Measurements from ENCODE around the gene TAF5L.

Gene TAF5L

DNA sequence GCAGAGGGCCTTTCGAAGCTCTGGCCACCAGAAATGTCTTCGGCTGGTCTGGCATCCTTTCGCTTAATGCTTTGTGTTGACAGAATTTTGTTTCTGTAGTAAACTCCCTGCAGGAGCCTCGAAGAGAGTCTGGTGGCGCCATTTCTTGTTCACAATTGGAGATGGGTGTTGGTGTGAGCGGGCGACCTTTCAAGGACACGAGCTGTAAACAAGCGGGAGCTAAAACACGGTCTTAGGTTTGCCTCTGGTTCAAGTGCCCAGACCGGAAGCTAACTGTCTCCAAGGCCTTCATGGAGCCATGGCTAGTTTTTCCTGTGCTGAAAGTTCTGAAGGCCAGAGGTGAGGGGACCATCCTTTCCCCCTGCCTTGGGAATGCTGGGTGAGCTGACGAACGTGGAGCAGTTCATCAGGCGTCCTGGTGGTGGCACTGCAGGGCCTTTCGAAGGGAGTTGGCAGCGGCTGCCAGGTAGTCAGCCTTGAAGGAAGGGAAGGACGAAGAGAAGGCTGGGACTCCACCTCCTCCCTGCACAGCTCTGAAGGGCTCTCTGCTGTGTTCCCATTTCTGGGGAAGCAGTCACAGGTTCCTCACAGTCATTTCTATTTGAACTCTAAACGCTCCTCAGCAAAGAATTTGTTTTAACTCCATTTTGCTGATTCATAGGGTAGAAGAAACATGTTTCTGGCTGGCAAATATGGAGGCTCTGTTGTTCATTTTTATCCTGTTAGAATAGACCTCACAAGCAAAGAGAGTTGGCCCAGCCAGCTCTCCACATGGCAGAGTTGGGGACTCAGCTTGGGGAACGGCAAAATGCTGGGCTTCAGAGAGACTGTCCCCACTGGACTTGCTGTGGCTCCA, 35.3 kb upstream of the TAF5L start:
- Histone ChIP-seq H3K4me1 (ENCODE audit: control insufficient read depth, insufficient read depth, low read length) (no peaks in the 10 kb centered on the region), H3K9me3 (ENCODE audit: control insufficient read depth, insufficient read depth, low read depth, low read length) (no peaks in the 10 kb centered on the region), H3K36me3 (ENCODE audit: control insufficient read depth, insufficient read depth, low read length) (peaks cover 57% of the 10 kb centered on the region), H3K9ac (ENCODE audit: low read length) (no peak overlapping the region), H3K4me3 (ENCODE audit: low read depth, low read length) (no peak overlapping the region), H3K27me3 (ENCODE audit: control insufficient read depth, insufficient read depth, low read length) (no peaks in the 10 kb centered on the region), H3K27ac (ENCODE audit: low read depth, low read length) (no peak overlapping the region)

DNA sequence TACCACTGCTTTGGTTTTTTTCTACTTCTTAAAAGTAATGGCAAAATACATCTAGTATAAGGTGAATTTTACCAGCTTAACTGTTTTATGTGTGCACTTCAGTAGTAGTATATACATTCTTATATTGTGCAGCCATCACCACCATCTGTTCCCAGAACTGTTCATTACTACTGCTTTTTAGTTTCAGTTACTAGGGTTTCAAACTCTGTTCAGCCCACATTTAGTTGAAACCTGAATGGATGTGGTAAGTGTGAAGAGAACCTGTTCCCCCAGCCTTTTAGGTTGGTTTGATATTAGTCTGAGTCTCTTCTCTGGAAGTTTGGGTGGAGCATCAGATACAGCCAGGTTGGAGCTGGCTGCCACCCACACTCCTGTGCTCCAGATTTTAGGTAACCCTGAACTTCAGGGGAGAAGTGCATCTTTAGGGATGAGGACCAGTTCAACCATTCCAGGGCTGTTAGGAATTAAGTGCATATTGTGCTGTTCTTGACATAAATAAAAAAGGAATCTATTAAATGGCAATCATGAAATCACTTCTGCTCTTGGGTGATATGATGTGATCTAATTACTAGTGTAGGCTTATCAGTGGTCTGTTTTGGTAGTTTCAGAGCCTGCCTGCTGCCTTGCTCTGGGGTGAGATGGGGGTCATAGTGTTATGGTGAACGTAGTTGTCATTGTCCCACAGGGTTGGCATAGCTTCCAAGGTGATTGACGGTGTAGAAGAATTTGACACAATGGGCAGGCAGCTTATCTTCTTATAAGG, 32.3 kb upstream of the TAF5L start:
- no peaks in the 10 kb centered on the region for H3K4me1 ChIP-seq (ENCODE audit: control insufficient read depth, insufficient read depth, low read length)
- no peaks in the 10 kb centered on the region for H3K27me3 ChIP-seq (ENCODE audit: control insufficient read depth, insufficient read depth, low read length)
- no peak overlapping the region for H3K4me3 ChIP-seq (ENCODE audit: low read depth, low read length)
- peaks cover 81% of the 10 kb centered on the region for H3K36me3 ChIP-seq (ENCODE audit: control insufficient read depth, insufficient read depth, low read length)
- H3K27ac ChIP-seq (ENCODE audit: low read depth, low read length): no peak overlapping the region
- no peaks in the 10 kb centered on the region for H3K9me3 ChIP-seq (ENCODE audit: control insufficient read depth, insufficient read depth, low read depth, low read length)
- H3K9ac ChIP-seq (ENCODE audit: low read length): no peak overlapping the region

DNA sequence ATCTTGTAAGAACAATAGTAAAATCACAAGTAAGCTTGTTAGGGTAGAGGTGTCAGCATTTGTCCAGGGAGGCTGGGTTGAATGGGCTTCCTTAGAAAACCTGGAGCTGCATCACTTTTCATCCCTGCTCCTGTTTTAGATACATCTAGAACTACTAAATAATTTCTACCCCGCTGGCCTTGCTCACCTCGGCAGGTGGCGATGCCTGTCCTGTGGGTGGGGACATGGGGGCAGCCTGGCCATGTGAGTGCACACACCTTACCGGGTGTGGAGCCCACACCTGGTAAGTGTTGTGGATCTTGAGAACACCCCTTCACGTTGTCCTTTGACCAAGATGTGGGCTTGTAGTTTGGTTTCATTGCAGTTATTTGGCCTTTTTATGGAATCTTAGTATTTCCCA, 29.9 kb upstream of the TAF5L start:
- Histone ChIP-seq H3K27ac (ENCODE audit: low read depth, low read length) (no peak overlapping the region), H3K27me3 (ENCODE audit: control insufficient read depth, insufficient read depth, low read length) (no peaks in the 10 kb centered on the region), H3K4me3 (ENCODE audit: low read depth, low read length) (no peak overlapping the region), H3K36me3 (ENCODE audit: control insufficient read depth, insufficient read depth, low read length) (peaks cover 89% of the 10 kb centered on the region), H3K9me3 (ENCODE audit: control insufficient read depth, insufficient read depth, low read depth, low read length) (no peaks in the 10 kb centered on the region), H3K4me1 (ENCODE audit: control insufficient read depth, insufficient read depth, low read length) (no peaks in the 10 kb centered on the region), H3K9ac (ENCODE audit: low read length) (no peak overlapping the region)

DNA sequence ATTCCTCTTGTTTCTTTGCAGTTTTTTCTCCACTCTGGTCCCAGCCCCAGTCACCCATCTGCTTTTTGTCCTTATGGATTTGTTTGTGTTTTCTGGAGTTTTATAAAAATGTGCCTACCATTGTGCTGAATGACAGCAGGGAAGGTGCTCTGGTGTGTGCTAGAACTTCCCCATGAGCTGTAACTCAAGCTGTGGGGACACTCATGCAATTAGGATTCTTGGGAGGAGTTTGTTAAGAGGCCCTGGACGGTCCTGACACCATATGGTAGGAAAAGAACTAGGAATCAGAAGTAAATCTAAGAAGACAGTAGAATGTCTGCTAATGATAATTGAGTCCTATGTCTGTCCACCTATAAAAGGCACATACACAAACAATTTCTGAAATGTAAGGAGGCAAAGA, 27.5 kb upstream of the TAF5L start:
- H3K27ac ChIP-seq (ENCODE audit: low read depth, low read length): no peak overlapping the region
- no peaks in the 10 kb centered on the region for H3K27me3 ChIP-seq (ENCODE audit: control insufficient read depth, insufficient read depth, low read length)
- H3K9ac ChIP-seq (ENCODE audit: low read length): no peak overlapping the region
- no peak overlapping the region for H3K4me3 ChIP-seq (ENCODE audit: low read depth, low read length)
- peaks cover 94% of the 10 kb centered on the region for H3K36me3 ChIP-seq (ENCODE audit: control insufficient read depth, insufficient read depth, low read length)
- H3K9me3 ChIP-seq (ENCODE audit: control insufficient read depth, insufficient read depth, low read depth, low read length): no peaks in the 10 kb centered on the region
- no peaks in the 10 kb centered on the region for H3K4me1 ChIP-seq (ENCODE audit: control insufficient read depth, insufficient read depth, low read length)

DNA sequence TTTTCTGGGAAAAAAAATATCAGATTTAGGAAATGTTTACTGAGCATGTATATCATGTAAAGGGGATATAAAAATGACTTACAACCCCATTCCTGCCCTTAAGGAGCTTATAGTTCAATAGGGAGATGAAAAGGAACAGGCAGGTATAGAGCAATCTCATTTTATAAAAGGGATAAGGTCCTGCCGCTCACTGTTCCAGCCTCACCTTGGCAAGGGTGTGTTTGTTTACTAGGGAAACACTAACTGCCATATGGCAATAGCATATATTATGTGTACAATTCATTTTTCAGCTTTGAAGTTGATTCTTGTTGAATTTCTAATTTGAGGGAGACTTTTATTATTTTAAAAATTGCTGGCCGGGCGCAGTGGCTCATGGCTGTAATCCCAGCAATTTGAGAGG, 25.6 kb upstream of the TAF5L start:
- H3K4me3 ChIP-seq (ENCODE audit: low read depth, low read length): no peak overlapping the region
- H3K9ac ChIP-seq (ENCODE audit: low read length): no peak overlapping the region
- no peak overlapping the region for H3K27ac ChIP-seq (ENCODE audit: low read depth, low read length)
- no peaks in the 10 kb centered on the region for H3K27me3 ChIP-seq (ENCODE audit: control insufficient read depth, insufficient read depth, low read length)
- no peaks in the 10 kb centered on the region for H3K9me3 ChIP-seq (ENCODE audit: control insufficient read depth, insufficient read depth, low read depth, low read length)
- H3K4me1 ChIP-seq (ENCODE audit: control insufficient read depth, insufficient read depth, low read length): no peaks in the 10 kb centered on the region
- H3K36me3 ChIP-seq (ENCODE audit: control insufficient read depth, insufficient read depth, low read length): peaks cover 94% of the 10 kb centered on the region

DNA sequence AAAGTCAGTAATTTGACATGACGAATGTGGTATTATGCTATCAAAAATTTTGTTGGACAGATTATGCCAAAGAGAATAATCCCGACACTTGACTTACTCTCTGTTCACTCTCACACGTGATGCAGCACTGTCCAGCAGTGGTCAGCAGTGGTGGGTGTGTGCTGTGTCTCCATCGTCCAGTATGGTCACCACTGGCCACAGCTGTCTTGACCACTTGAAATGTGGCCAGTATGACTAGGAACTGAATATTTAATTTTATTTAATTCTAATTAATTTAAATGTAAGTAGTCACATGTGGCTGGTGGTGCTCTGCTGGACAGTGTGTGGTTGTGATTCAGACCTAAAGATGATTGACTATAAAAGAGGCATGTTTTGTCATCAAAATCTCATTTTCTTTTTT, 24.1 kb upstream of the TAF5L start:
- H3K27ac ChIP-seq (ENCODE audit: low read depth, low read length): no peak overlapping the region
- H3K36me3 ChIP-seq (ENCODE audit: control insufficient read depth, insufficient read depth, low read length): peaks cover 94% of the 10 kb centered on the region
- no peaks in the 10 kb centered on the region for H3K27me3 ChIP-seq (ENCODE audit: control insufficient read depth, insufficient read depth, low read length)
- H3K4me3 ChIP-seq (ENCODE audit: low read depth, low read length): no peak overlapping the region
- no peaks in the 10 kb centered on the region for H3K4me1 ChIP-seq (ENCODE audit: control insufficient read depth, insufficient read depth, low read length)
- no peak overlapping the region for H3K9ac ChIP-seq (ENCODE audit: low read length)
- no peaks in the 10 kb centered on the region for H3K9me3 ChIP-seq (ENCODE audit: control insufficient read depth, insufficient read depth, low read depth, low read length)

DNA sequence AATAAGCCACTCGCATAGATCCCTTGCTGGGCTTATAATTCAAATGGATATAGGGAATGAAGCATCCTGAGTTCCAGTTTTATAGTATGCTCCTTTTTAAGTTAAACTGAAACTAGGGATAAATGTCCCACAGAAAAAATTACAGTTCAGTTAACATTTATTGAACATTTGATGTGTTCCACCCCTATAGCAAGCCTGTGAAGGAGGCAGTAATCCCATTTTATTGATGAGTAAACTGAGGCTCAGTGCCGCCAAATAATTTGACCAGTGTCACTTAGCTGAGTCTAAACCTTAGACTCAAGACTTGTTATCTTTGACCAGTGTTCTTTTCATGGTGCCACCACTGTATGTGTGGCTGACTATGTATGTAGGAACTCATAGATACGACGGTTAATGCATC, 22.5 kb upstream of the TAF5L start:
- Histone ChIP-seq H3K9ac (ENCODE audit: low read length) (no peak overlapping the region), H3K4me3 (ENCODE audit: low read depth, low read length) (no peak overlapping the region), H3K27ac (ENCODE audit: low read depth, low read length) (no peak overlapping the region), H3K36me3 (ENCODE audit: control insufficient read depth, insufficient read depth, low read length) (peaks cover 92% of the 10 kb centered on the region), H3K9me3 (ENCODE audit: control insufficient read depth, insufficient read depth, low read depth, low read length) (no peaks in the 10 kb centered on the region), H3K27me3 (ENCODE audit: control insufficient read depth, insufficient read depth, low read length) (no peaks in the 10 kb centered on the region), H3K4me1 (ENCODE audit: control insufficient read depth, insufficient read depth, low read length) (no peaks in the 10 kb centered on the region)

DNA sequence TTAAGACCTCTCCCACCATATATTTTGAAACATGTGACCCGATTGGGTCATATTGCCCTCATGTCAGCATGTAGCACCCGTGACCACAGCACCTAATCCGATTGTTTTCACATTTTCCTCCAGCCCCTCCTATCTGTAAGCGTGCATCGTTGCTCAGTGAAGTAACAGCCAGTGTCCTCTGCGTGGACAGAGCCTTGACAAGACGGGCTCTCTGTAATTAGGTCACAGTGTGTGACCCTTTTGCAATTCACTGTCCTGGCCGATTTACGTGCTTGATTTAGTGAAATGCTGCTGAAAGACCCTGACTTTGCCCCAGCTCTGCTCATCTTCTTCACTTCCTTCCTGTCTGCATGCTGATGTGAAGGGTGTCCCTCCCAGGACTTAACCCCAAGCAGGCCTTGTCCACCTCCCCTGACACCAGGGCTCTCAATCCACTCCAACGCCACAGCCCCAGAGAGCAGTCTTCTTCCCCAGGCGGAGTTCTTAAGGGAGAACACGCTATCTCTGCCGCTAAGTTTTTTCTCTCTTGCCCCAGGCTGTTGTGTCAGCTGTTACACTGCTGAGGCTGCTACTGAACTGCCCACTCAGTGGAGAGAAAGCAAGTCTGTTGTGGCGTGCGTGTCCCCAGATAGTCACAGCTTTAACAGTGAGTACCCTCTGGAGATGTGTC, 19.5 kb upstream of the TAF5L start:
- Histone ChIP-seq H3K9ac (ENCODE audit: low read length) (no peak overlapping the region), H3K27ac (ENCODE audit: low read depth, low read length) (no peak overlapping the region), H3K27me3 (ENCODE audit: control insufficient read depth, insufficient read depth, low read length) (no peaks in the 10 kb centered on the region), H3K4me1 (ENCODE audit: control insufficient read depth, insufficient read depth, low read length) (no peaks in the 10 kb centered on the region), H3K36me3 (ENCODE audit: control insufficient read depth, insufficient read depth, low read length) (peaks cover 84% of the 10 kb centered on the region), H3K4me3 (ENCODE audit: low read depth, low read length) (no peak overlapping the region), H3K9me3 (ENCODE audit: control insufficient read depth, insufficient read depth, low read depth, low read length) (no peaks in the 10 kb centered on the region)

DNA sequence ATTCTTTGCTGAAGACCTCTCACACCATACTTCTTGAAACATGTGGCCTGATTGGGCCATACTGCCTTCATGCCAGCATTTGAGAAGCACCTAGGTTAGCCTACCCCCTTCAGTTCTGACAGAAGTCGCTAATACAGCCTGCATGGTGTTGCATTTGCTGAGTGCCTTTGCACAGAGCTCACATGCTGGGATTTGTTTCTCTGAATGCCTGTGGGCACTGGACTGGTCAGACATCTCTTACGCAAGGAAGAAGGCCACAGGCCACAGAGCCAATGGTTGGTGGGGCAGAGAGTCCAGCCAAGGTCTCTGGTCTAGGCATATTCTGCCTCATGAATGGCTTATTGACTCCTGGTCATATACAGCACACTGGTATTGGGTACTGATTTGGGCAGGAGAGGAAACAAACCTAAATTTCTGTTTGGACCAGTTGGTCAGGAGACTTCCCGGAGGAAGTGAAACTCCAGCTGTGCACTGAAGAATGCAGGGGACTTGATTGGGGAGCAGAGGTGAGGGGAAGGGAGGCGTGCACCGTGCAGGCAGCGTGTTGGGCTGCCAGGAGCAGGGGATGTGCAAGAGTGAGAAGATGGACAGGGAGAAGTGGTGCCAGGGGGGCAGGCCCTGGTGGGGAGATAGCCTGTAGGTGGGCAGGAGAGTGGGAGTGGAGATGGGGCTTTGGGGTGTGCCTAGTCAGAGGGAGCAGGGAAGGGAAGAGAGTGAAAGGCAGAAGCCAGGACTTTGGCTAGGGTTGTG, 18.2 kb upstream of the TAF5L start:
- Histone ChIP-seq H3K27ac (ENCODE audit: low read depth, low read length) (no peak overlapping the region), H3K4me3 (ENCODE audit: low read depth, low read length) (no peak overlapping the region), H3K4me1 (ENCODE audit: control insufficient read depth, insufficient read depth, low read length) (no peaks in the 10 kb centered on the region), H3K9me3 (ENCODE audit: control insufficient read depth, insufficient read depth, low read depth, low read length) (no peaks in the 10 kb centered on the region), H3K36me3 (ENCODE audit: control insufficient read depth, insufficient read depth, low read length) (peaks cover 84% of the 10 kb centered on the region), H3K27me3 (ENCODE audit: control insufficient read depth, insufficient read depth, low read length) (no peaks in the 10 kb centered on the region), H3K9ac (ENCODE audit: low read length) (no peak overlapping the region)

DNA sequence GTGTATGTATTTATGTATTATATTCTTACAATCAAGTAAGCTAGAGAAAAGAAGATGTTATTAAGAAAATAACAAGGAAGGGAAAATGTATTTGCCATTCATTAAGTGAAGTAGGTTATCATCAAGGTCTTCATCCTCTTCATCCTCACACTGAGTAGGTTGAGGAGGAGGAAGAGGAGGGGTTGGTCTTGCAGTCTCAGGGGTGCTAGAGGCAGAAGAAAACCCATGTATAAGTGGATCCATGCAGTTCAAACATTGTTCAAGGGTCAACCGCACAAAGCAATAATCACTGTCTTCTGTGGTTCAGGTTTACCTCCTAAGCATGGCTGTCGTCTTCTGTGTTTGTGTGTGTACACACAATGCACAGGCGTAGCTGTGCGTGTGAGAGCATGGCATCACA, 17.0 kb upstream of the TAF5L start:
- no peaks in the 10 kb centered on the region for H3K9me3 ChIP-seq (ENCODE audit: control insufficient read depth, insufficient read depth, low read depth, low read length)
- peaks cover 81% of the 10 kb centered on the region for H3K36me3 ChIP-seq (ENCODE audit: control insufficient read depth, insufficient read depth, low read length)

More for the DNA sequence above, 17.0 kb upstream of the TAF5L start:
- Histone ChIP-seq H3K27me3 (ENCODE audit: control insufficient read depth, insufficient read depth, low read length) (no peaks in the 10 kb centered on the region), H3K4me3 (ENCODE audit: low read depth, low read length) (no peak overlapping the region), H3K27ac (ENCODE audit: low read depth, low read length) (no peak overlapping the region), H3K9ac (ENCODE audit: low read length) (no peak overlapping the region), H3K4me1 (ENCODE audit: control insufficient read depth, insufficient read depth, low read length) (no peaks in the 10 kb centered on the region)
